ENCODE data around the gene DAPK3.

The DAPK3 gene

DNA sequence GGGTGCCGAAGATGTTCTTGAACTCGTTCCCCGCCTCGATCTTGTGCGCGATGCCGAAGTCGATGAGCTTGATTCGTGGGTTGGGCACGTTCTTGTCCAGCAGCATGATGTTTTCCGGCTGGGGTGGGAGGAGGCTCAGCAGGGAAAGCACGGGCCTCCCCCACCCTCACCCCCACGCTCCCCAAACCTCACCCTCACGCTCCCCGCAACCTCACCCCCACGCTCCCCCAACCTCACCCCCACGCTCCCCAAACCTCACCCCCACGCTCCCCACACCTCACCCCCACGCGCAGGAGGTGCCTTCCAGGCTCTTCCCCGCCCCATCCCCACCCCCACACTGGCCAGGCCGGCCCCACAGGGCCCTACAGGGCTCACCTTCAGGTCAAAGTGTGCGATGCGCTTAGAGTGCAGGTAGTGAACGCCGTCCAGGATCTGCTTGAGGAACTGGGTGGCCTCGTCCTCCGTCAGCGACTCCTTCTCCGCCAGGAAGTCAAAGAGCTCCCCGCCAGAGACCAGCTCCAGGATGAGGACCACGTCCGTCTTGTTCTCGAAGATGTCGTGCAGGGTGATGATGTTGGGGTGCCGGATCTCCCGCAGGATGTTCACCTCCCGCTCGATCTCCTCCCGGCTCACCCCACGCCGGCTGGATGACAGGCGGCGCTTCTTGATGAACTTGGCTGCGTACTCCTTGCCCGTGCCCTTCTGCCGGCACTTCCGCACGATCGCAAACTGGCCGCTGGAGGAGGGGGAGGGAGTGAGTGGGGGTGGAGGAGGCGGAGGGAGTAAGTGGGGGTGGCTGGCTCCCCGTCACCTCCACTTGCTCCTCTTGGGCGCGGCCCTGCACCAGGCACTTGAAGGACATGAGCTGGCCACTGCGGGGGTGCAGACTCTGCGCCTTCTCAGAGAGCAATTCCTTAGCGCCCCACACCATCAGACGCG lies 6.4 kb downstream of the DAPK3 start:
- TF ChIP-seq, protein P1, sequence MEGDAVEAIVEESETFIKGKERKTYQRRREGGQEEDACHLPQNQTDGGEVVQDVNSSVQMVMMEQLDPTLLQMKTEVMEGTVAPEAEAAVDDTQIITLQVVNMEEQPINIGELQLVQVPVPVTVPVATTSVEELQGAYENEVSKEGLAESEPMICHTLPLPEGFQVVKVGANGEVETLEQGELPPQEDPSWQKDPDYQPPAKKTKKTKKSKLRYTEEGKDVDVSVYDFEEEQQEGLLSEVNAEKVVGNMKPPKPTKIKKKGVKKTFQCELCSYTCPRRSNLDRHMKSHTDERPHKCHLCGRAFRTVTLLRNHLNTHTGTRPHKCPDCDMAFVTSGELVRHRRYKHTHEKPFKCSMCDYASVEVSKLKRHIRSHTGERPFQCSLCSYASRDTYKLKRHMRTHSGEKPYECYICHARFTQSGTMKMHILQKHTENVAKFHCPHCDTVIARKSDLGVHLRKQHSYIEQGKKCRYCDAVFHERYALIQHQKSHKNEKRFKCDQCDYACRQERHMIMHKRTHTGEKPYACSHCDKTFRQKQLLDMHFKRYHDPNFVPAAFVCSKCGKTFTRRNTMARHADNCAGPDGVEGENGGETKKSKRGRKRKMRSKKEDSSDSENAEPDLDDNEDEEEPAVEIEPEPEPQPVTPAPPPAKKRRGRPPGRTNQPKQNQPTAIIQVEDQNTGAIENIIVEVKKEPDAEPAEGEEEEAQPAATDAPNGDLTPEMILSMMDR (IDR thresholded peaks at IDR 0.05; ENCODE audit: control extremely low read depth, extremely low read depth, low read depth, missing control alignments), result no peak
- DNase-seq (ENCODE audit: extremely low spot score), result no peak
- CTCF ChIA-PET, result interaction anchor here (1.3 kb wide), 1 partner anchor 24 kb away, joined by 3 read pairs; no protein-coding TSS in a partner anchor
- POLR2A ChIA-PET, result interaction anchor here (0.6 kb wide), 1 partner anchor 18 kb away, joined by 5 read pairs; no protein-coding TSS in a partner anchor

GRCh38 chr19:3963458-3964255 lies 7.2 kb downstream of the DAPK3 start:
- DNase-seq (ENCODE audit: extremely low spot score), result no peak

GRCh38 chr19:3961007-3961406 lies 9.9 kb downstream of the DAPK3 start:
- ChIA-PET POLR2A (no interaction called here), CTCF (no interaction called here)
- DNase-seq (ENCODE audit: extremely low spot score), result no peak
- TF ChIP-seq, protein P1 (IDR thresholded peaks at IDR 0.05; ENCODE audit: control extremely low read depth, extremely low read depth, low read depth, missing control alignments), result no peak

More at GRCh38 chr19:3963458-3964255, 7.2 kb downstream of the DAPK3 start:
- TF ChIP-seq, protein P1 (IDR thresholded peaks at IDR 0.05; ENCODE audit: control extremely low read depth, extremely low read depth, low read depth, missing control alignments), result no peak
- CTCF ChIA-PET, result interaction anchor here (0.6 to 1.3 kb wide), 2 partner anchors 25 to 595 kb away, joined by 3 read pairs; no protein-coding TSS in a partner anchor
- POLR2A ChIA-PET, result no interaction called here

- POLR2A ChIA-PET, result no interaction called here
- TF ChIP-seq, protein P1 (IDR thresholded peaks at IDR 0.05; ENCODE audit: control extremely low read depth, extremely low read depth, low read depth, missing control alignments), result no peak
- DNase-seq (ENCODE audit: extremely low spot score), result no peak
- CTCF ChIA-PET, result interaction anchor here (1.2 kb wide), 1 partner anchor 11 kb away, joined by 3 read pairs; no protein-coding TSS in a partner anchor
Measured at GRCh38 chr19:3959766-3960131, 11.2 kb downstream of the DAPK3 start.

DNA sequence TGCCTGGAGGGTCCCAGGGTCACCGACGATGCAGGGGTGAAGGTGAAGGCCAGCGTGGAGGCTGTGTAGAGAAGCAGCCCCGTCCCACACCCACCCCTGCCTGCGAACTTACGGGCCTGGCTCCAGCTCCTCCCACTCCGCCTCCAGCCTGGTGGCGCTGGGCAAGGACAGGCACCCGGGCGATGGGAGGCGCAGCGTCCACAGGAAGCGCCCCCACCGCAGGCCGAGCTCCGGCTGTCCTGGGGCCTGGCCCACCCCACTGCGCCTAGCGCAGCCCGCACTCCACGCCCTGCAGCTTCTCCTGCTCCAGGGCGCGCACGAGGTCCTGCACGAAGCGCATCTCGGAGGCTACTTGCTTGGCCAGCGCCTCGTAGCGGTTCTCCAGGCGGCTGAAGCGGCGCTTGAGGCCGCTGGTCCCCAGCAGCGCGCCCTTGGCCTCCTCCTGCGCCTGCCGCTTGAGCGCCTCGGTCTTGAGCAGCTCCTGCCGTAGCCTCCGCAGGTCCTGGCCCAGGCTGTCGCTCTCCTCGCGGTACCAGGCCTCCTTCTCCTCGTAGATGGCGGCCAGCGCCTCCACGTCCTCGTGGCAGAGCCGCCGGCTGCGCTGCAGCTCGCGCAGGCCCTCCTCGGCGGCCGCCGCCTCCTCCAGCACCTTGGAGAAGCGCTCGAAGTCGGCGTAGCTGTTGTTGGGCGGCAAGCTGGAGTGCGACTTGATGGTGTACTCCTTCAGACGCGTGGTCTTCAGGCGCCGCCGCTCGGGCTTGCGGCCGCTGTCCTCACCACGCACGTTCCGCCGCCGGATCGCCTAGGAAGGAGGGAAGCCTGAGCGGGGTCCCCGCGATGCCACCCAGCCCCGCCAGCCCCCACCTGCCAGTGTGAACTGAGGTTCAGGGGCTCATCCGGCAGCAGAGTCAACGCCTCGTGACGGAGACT lies 11.8 kb downstream of the DAPK3 start:
- ChIA-PET CTCF (interaction anchor here (1.2 kb wide), 1 partner anchor 10 kb away, joined by 3 read pairs; no protein-coding TSS in a partner anchor), POLR2A (no interaction called here)
- TF ChIP-seq, protein P1 (IDR thresholded peaks at IDR 0.05; ENCODE audit: control extremely low read depth, extremely low read depth, low read depth, missing control alignments), result no peak
- no peak for DNase-seq (ENCODE audit: extremely low spot score)

Data from GM10248 (cell line).